ENCODE data around the gene LARP7. TPM values are rescaled to one million over a fixed set of nuclear protein-coding genes. Genes with fewer than 3 reads are reported as not detected.
"Not testable (repeated sequence)": the region's sequence is repeated elsewhere in the genome, so short reads cannot be mapped to it uniquely, and the experiment has no call there.

The LARP7 gene
- total RNA-seq, 1 donor from 2014 or later, result 62.0 TPM

- TF ChIP-seq CTCF (IDR thresholded peaks at IDR 0.05; ENCODE audit: borderline replicate concordance), result no peak
- peaks cover 18% of the 10 kb centered on the region for H3K4me1 ChIP-seq
- DNase-seq, result no peak
- peaks cover 98% of the 10 kb centered on the region for H3K36me3 ChIP-seq
- no peak overlapping the region for H3K27ac ChIP-seq (replicated peaks)
- H3K9me3 ChIP-seq (replicated peaks), result no peaks in the 10 kb centered on the region
- H3K27me3 ChIP-seq (ENCODE audit: low read depth), result no peaks in the 10 kb centered on the region
- intact Hi-C loops (cut with micrococcal nuclease), result no loop called here
- H3K4me3 ChIP-seq, result no peak overlapping the region
These were observed 15.3 kb downstream of the LARP7 start for GRCh38 chr4:112652216-112652615.

- intact Hi-C loops (cut with micrococcal nuclease), result no loop called here
- H3K27ac ChIP-seq (replicated peaks), result no peak overlapping the region
- H3K4me1 ChIP-seq, result peaks cover 13% of the 10 kb centered on the region
- no peak for DNase-seq
- H3K36me3 ChIP-seq, result peaks cover 88% of the 10 kb centered on the region
- TF ChIP-seq CTCF (IDR thresholded peaks at IDR 0.05; ENCODE audit: borderline replicate concordance), result no peak
- H3K4me3 ChIP-seq, result no peak overlapping the region
- H3K9me3 ChIP-seq (replicated peaks), result no peaks in the 10 kb centered on the region
- H3K27me3 ChIP-seq (ENCODE audit: low read depth), result no peaks in the 10 kb centered on the region
These were observed 18.3 kb downstream of the LARP7 start for GRCh38 chr4:112655270-112655669.

- DNase-seq; H3K27ac ChIP-seq (replicated peaks); H3K27me3 ChIP-seq (ENCODE audit: low read depth); H3K4me1 ChIP-seq; intact Hi-C loops (cut with micrococcal nuclease); H3K9me3 ChIP-seq (replicated peaks); H3K4me3 ChIP-seq: not testable (repeated sequence)
- peaks cover 79% of the 10 kb centered on the region for H3K36me3 ChIP-seq
These were observed 19.2 kb downstream of the LARP7 start for GRCh38 chr4:112656115-112656514.

- intact Hi-C loops (cut with micrococcal nuclease), result no loop called here
These were observed 27.7 kb downstream of the LARP7 start for GRCh38 chr4:112664611-112665010.

GRCh38 chr4:112668131-112668530 is 31.2 kb downstream of the LARP7 start:
- no peak for DNase-seq
- H3K27me3 ChIP-seq (ENCODE audit: low read depth), result no peaks in the 10 kb centered on the region
- TF ChIP-seq CTCF (IDR thresholded peaks at IDR 0.05; ENCODE audit: borderline replicate concordance), result no peak
- no peak overlapping the region for H3K27ac ChIP-seq (replicated peaks)
- no peaks in the 10 kb centered on the region for H3K36me3 ChIP-seq
- peaks cover 29% of the 10 kb centered on the region for H3K4me1 ChIP-seq
- intact Hi-C loops (cut with micrococcal nuclease), result no loop called here
- no peaks in the 10 kb centered on the region for H3K9me3 ChIP-seq (replicated peaks)
- no peak overlapping the region for H3K4me3 ChIP-seq

More at GRCh38 chr4:112664611-112665010, 27.7 kb downstream of the LARP7 start:
- TF ChIP-seq CTCF (IDR thresholded peaks at IDR 0.05; ENCODE audit: borderline replicate concordance), result no peak
- no peak for DNase-seq
- H3K4me1 ChIP-seq, result peaks cover 4% of the 10 kb centered on the region
- H3K9me3 ChIP-seq (replicated peaks), result no peaks in the 10 kb centered on the region
- no peaks in the 10 kb centered on the region for H3K36me3 ChIP-seq
- no peak overlapping the region for H3K27ac ChIP-seq (replicated peaks)
- no peaks in the 10 kb centered on the region for H3K27me3 ChIP-seq (ENCODE audit: low read depth)
- no peak overlapping the region for H3K4me3 ChIP-seq

- Histone ChIP-seq H3K4me3 (no peak overlapping the region), H3K27me3 (ENCODE audit: low read depth) (no peaks in the 10 kb centered on the region)
- intact Hi-C loops (cut with micrococcal nuclease), result no loop called here
These were observed 36.1 kb downstream of the LARP7 start for GRCh38 chr4:112673076-112673475.

More at GRCh38 chr4:112673076-112673475, 36.1 kb downstream of the LARP7 start:
- no peak for TF ChIP-seq CTCF (IDR thresholded peaks at IDR 0.05; ENCODE audit: borderline replicate concordance)
- DNase-seq, result no peak
- no peaks in the 10 kb centered on the region for H3K9me3 ChIP-seq (replicated peaks)
- H3K27ac ChIP-seq (replicated peaks), result peak overlapping the region; percentile 94
- H3K36me3 ChIP-seq, result no peaks in the 10 kb centered on the region
- H3K4me1 ChIP-seq, result peaks cover 47% of the 10 kb centered on the region
